ENCODE results near the gene UGT1A5.

UGT1A5 gene

GRCh38 chr2:233761040-233761769 is 48.5 kb downstream of the UGT1A5 start:
- WGBS, 2 experiments, result 93 to 95% methylated on average over 4 of the region's 4 CpGs

GRCh38 chr2:233764264-233764663 is 51.6 kb downstream of the UGT1A5 start:
- H3K27me3 ChIP-seq (ENCODE audit: control insufficient read depth, insufficient read depth, low read length, poor library complexity, severe bottlenecking), result no peaks in the 10 kb centered on the region
- no peak overlapping the region for H3K27ac ChIP-seq (ENCODE audit: insufficient read depth, low read depth, low read length, poor library complexity, severe bottlenecking)
- H3K4me1 ChIP-seq (ENCODE audit: control insufficient read depth, insufficient read depth, low read length), result no peaks in the 10 kb centered on the region
- no peaks in the 10 kb centered on the region for H3K36me3 ChIP-seq (ENCODE audit: control insufficient read depth, insufficient read depth, low read length)
- H3K9me3 ChIP-seq (ENCODE audit: control insufficient read depth, low read length), result no peaks in the 10 kb centered on the region
- 92% methylated on average over 7 of the region's 7 CpGs for WGBS, 2 experiments
- H3K4me3 ChIP-seq (ENCODE audit: insufficient read depth, low read depth, low read length), result no peak overlapping the region

More at GRCh38 chr2:233761040-233761769, 48.5 kb downstream of the UGT1A5 start:
- no peaks in the 10 kb centered on the region for H3K36me3 ChIP-seq (ENCODE audit: control insufficient read depth, insufficient read depth, low read length)
- no peaks in the 10 kb centered on the region for H3K4me1 ChIP-seq (ENCODE audit: control insufficient read depth, insufficient read depth, low read length)
- H3K9me3 ChIP-seq (ENCODE audit: control insufficient read depth, low read length), result no peaks in the 10 kb centered on the region
- no peak overlapping the region for H3K27ac ChIP-seq (ENCODE audit: insufficient read depth, low read depth, low read length, poor library complexity, severe bottlenecking)
- no peak overlapping the region for H3K4me3 ChIP-seq (ENCODE audit: insufficient read depth, low read depth, low read length)
- no peaks in the 10 kb centered on the region for H3K27me3 ChIP-seq (ENCODE audit: control insufficient read depth, insufficient read depth, low read length, poor library complexity, severe bottlenecking)

GRCh38 chr2:233764761-233765160 is 52.1 kb downstream of the UGT1A5 start:
- Histone ChIP-seq H3K27me3 (ENCODE audit: control insufficient read depth, insufficient read depth, low read length, poor library complexity, severe bottlenecking) (no peaks in the 10 kb centered on the region), H3K9me3 (ENCODE audit: control insufficient read depth, low read length) (no peaks in the 10 kb centered on the region), H3K36me3 (ENCODE audit: control insufficient read depth, insufficient read depth, low read length) (no peaks in the 10 kb centered on the region), H3K27ac (ENCODE audit: insufficient read depth, low read depth, low read length, poor library complexity, severe bottlenecking) (no peak overlapping the region), H3K4me1 (ENCODE audit: control insufficient read depth, insufficient read depth, low read length) (no peaks in the 10 kb centered on the region), H3K4me3 (ENCODE audit: insufficient read depth, low read depth, low read length) (no peak overlapping the region)
- WGBS, 2 experiments, result 85 to 91% methylated on average over 3 of the region's 3 CpGs

- Histone ChIP-seq H3K4me1 (ENCODE audit: control insufficient read depth, insufficient read depth, low read length) (no peaks in the 10 kb centered on the region), H3K9me3 (ENCODE audit: control insufficient read depth, low read length) (no peaks in the 10 kb centered on the region), H3K27me3 (ENCODE audit: control insufficient read depth, insufficient read depth, low read length, poor library complexity, severe bottlenecking) (no peaks in the 10 kb centered on the region), H3K4me3 (ENCODE audit: insufficient read depth, low read depth, low read length) (no peak overlapping the region), H3K27ac (ENCODE audit: insufficient read depth, low read depth, low read length, poor library complexity, severe bottlenecking) (no peak overlapping the region), H3K36me3 (ENCODE audit: control insufficient read depth, insufficient read depth, low read length) (no peaks in the 10 kb centered on the region)
- 92 to 93% methylated on average over 3 to 4 of the region's 4 CpGs for WGBS, 2 experiments
These were observed 53.7 kb downstream of the UGT1A5 start for GRCh38 chr2:233766416-233766815.

GRCh38 chr2:233768076-233768475 is 55.4 kb downstream of the UGT1A5 start:
- 78 to 81% methylated on average over 4 of the region's 4 CpGs for WGBS, 2 experiments
- Histone ChIP-seq H3K9me3 (ENCODE audit: control insufficient read depth, low read length) (no peaks in the 10 kb centered on the region), H3K36me3 (ENCODE audit: control insufficient read depth, insufficient read depth, low read length) (no peaks in the 10 kb centered on the region), H3K4me1 (ENCODE audit: control insufficient read depth, insufficient read depth, low read length) (no peaks in the 10 kb centered on the region), H3K4me3 (ENCODE audit: insufficient read depth, low read depth, low read length) (no peak overlapping the region), H3K27ac (ENCODE audit: insufficient read depth, low read depth, low read length, poor library complexity, severe bottlenecking) (no peak overlapping the region), H3K27me3 (ENCODE audit: control insufficient read depth, insufficient read depth, low read length, poor library complexity, severe bottlenecking) (no peaks in the 10 kb centered on the region)

- Histone ChIP-seq H3K4me3 (ENCODE audit: insufficient read depth, low read depth, low read length) (no peak overlapping the region), H3K4me1 (ENCODE audit: control insufficient read depth, insufficient read depth, low read length) (no peaks in the 10 kb centered on the region), H3K36me3 (ENCODE audit: control insufficient read depth, insufficient read depth, low read length) (no peaks in the 10 kb centered on the region), H3K27ac (ENCODE audit: insufficient read depth, low read depth, low read length, poor library complexity, severe bottlenecking) (no peak overlapping the region), H3K9me3 (ENCODE audit: control insufficient read depth, low read length) (no peaks in the 10 kb centered on the region), H3K27me3 (ENCODE audit: control insufficient read depth, insufficient read depth, low read length, poor library complexity, severe bottlenecking) (no peaks in the 10 kb centered on the region)
- WGBS, 2 experiments, result 93 to 95% methylated on average over 9 of the region's 9 CpGs
These were observed 56.6 kb downstream of the UGT1A5 start for GRCh38 chr2:233769260-233769659.

GRCh38 chr2:233772153-233772552 is 59.4 kb downstream of the UGT1A5 start:
- Histone ChIP-seq H3K27me3 (ENCODE audit: control insufficient read depth, insufficient read depth, low read length, poor library complexity, severe bottlenecking) (no peaks in the 10 kb centered on the region), H3K27ac (ENCODE audit: insufficient read depth, low read depth, low read length, poor library complexity, severe bottlenecking) (no peak overlapping the region), H3K4me3 (ENCODE audit: insufficient read depth, low read depth, low read length) (no peak overlapping the region), H3K4me1 (ENCODE audit: control insufficient read depth, insufficient read depth, low read length) (no peaks in the 10 kb centered on the region), H3K9me3 (ENCODE audit: control insufficient read depth, low read length) (no peaks in the 10 kb centered on the region), H3K36me3 (ENCODE audit: control insufficient read depth, insufficient read depth, low read length) (no peaks in the 10 kb centered on the region)
- WGBS, 2 experiments, result 94 to 96% methylated on average over 16 of the region's 16 CpGs

- Histone ChIP-seq H3K4me1 (ENCODE audit: control insufficient read depth, insufficient read depth, low read length) (no peaks in the 10 kb centered on the region), H3K36me3 (ENCODE audit: control insufficient read depth, insufficient read depth, low read length) (no peaks in the 10 kb centered on the region), H3K9me3 (ENCODE audit: control insufficient read depth, low read length) (no peaks in the 10 kb centered on the region), H3K27me3 (ENCODE audit: control insufficient read depth, insufficient read depth, low read length, poor library complexity, severe bottlenecking) (no peaks in the 10 kb centered on the region), H3K4me3 (ENCODE audit: insufficient read depth, low read depth, low read length) (no peak overlapping the region), H3K27ac (ENCODE audit: insufficient read depth, low read depth, low read length, poor library complexity, severe bottlenecking) (no peak overlapping the region)
- WGBS, 2 experiments, result 87 to 88% methylated on average over 5 of the region's 5 CpGs
These were observed 59.9 kb downstream of the UGT1A5 start for GRCh38 chr2:233772583-233772982.

GRCh38 chr2:233773854-233774253 is 61.1 kb downstream of the UGT1A5 start:
- WGBS, 2 experiments, result 93 to 97% methylated on average over 5 of the region's 5 CpGs
- no peaks in the 10 kb centered on the region for H3K36me3 ChIP-seq (ENCODE audit: control insufficient read depth, insufficient read depth, low read length)
- H3K4me3 ChIP-seq (ENCODE audit: insufficient read depth, low read depth, low read length), result no peak overlapping the region

GRCh38 chr2:233775414-233775813 is 62.7 kb downstream of the UGT1A5 start:
- 89 to 90% methylated on average over 6 of the region's 6 CpGs for WGBS, 2 experiments
- no peak overlapping the region for H3K27ac ChIP-seq (ENCODE audit: insufficient read depth, low read depth, low read length, poor library complexity, severe bottlenecking)
- H3K4me3 ChIP-seq (ENCODE audit: insufficient read depth, low read depth, low read length), result no peak overlapping the region
- H3K4me1 ChIP-seq (ENCODE audit: control insufficient read depth, insufficient read depth, low read length), result no peaks in the 10 kb centered on the region
- no peaks in the 10 kb centered on the region for H3K36me3 ChIP-seq (ENCODE audit: control insufficient read depth, insufficient read depth, low read length)
- H3K9me3 ChIP-seq (ENCODE audit: control insufficient read depth, low read length), result no peaks in the 10 kb centered on the region
- H3K27me3 ChIP-seq (ENCODE audit: control insufficient read depth, insufficient read depth, low read length, poor library complexity, severe bottlenecking), result no peaks in the 10 kb centered on the region

More at GRCh38 chr2:233773854-233774253, 61.1 kb downstream of the UGT1A5 start:
- Histone ChIP-seq H3K27ac (ENCODE audit: insufficient read depth, low read depth, low read length, poor library complexity, severe bottlenecking) (no peak overlapping the region), H3K4me1 (ENCODE audit: control insufficient read depth, insufficient read depth, low read length) (no peaks in the 10 kb centered on the region), H3K9me3 (ENCODE audit: control insufficient read depth, low read length) (no peaks in the 10 kb centered on the region), H3K27me3 (ENCODE audit: control insufficient read depth, insufficient read depth, low read length, poor library complexity, severe bottlenecking) (no peaks in the 10 kb centered on the region)
